Colonic mucosa (tissue), 4 donors: Measurements from ENCODE around the gene TMEM92. TPM values are rescaled to one million over a fixed set of nuclear protein-coding genes. Genes with fewer than 3 reads are reported as not detected.

ENCODE experiments used
- DNase-seq: peaks from one replicate; pipeline ENCODE4 v3.0.0-alpha.2; 2020
- H3K27ac ChIP-seq: fragments of 200-600 bp; one replicate; pipeline ENCODE4 v1.8.0; 2021
- H3K27me3 ChIP-seq: fragments of 200-600 bp; one replicate; pipeline ENCODE4 v1.8.0; 2021
- H3K36me3 ChIP-seq: fragments of 200-600 bp; one replicate; pipeline ENCODE4 v1.8.0; 2021
- H3K4me1 ChIP-seq: fragments of 200-600 bp; one replicate; pipeline ENCODE4 v1.8.0; 2021; ENCODE audit warnings: mild to moderate bottlenecking
- H3K4me3 ChIP-seq: fragments of 200-600 bp; one replicate; pipeline ENCODE4 v1.8.0; 2021
- H3K9ac ChIP-seq, 2 donors: one replicate each; pipeline ENCODE4 v1.7.0; 2013; ENCODE audit warnings: control low read depth in 2 of 2, low read depth in 2 of 2, low read length in 2 of 2
- H3K9me3 ChIP-seq: fragments of 200-600 bp; one replicate; pipeline ENCODE4 v1.8.0; 2021
- CTCF ChIP-seq: fragments of 200-600 bp; IDR thresholded peaks from one replicate; pipeline ENCODE4 v1.8.0; 2022; ENCODE audit warnings: antibody characterized with exemption, mild to moderate bottlenecking
- intact Hi-C: fragments of 100-400 bp; cut with DNase I; formaldehyde crosslinking; loops from one replicate; pipeline ENCODE4 v1.14.1; 2022
- total RNA-seq, 2 donors: library from RNA; stranded (reverse); fragmentation: NEBNext Ultra II Directional in 1 of 2; extraction: Animal tissue kit (Norgen Biotek cat#: 25700) in 1 of 2; gene quantifications; one replicate each; pipeline ENCODE4 v1.2.1, GENCODE V29; 2021
- donor health status: healthy.
- donor health status: DM: no; HTN: no; CAD: no.
- donor health status: DM: no; HTN: no; CAD: no.

TMEM92 gene
- total RNA-seq, 2 donors from 2014 or later = 11.1 to 18.5 TPM

- H3K4me1 ChIP-seq = no peaks in the 10 kb centered on the region
- no peak overlapping the region for H3K4me3 ChIP-seq
- no peaks in the 10 kb centered on the region for H3K27me3 ChIP-seq
- intact Hi-C loops = no loop called here
- no peak for TF ChIP-seq CTCF
- DNase-seq = no peak
- H3K36me3 ChIP-seq = no peaks in the 10 kb centered on the region
- no peaks in the 10 kb centered on the region for H3K9me3 ChIP-seq
- no peak overlapping the region for H3K27ac ChIP-seq
- H3K9ac ChIP-seq = no peak overlapping the region
Observed at GRCh38 chr17:50255766-50256635, 18.3 kb upstream of the TMEM92 start.

- intact Hi-C loops = no loop called here
Observed at GRCh38 chr17:50256826-50257618, 17.2 kb upstream of the TMEM92 start.

GRCh38 chr17:50257676-50258224 lies 16.5 kb upstream of the TMEM92 start:
- intact Hi-C loops = no loop called here
- no peaks in the 10 kb centered on the region for H3K9me3 ChIP-seq
- DNase-seq = no peak
- no peaks in the 10 kb centered on the region for H3K36me3 ChIP-seq
- H3K4me3 ChIP-seq = no peak overlapping the region
- no peaks in the 10 kb centered on the region for H3K4me1 ChIP-seq
- H3K27me3 ChIP-seq = no peaks in the 10 kb centered on the region
- H3K9ac ChIP-seq = no peak overlapping the region
- no peak overlapping the region for H3K27ac ChIP-seq
- no peak for TF ChIP-seq CTCF

More at GRCh38 chr17:50256826-50257618, 17.2 kb upstream of the TMEM92 start:
- no peak for TF ChIP-seq CTCF
- no peak for DNase-seq
- Histone ChIP-seq H3K36me3 (no peaks in the 10 kb centered on the region), H3K4me3 (no peak overlapping the region), H3K9ac (no peak overlapping the region), H3K4me1 (no peaks in the 10 kb centered on the region), H3K27ac (no peak overlapping the region), H3K27me3 (no peaks in the 10 kb centered on the region), H3K9me3 (no peaks in the 10 kb centered on the region)

GRCh38 chr17:50258647-50259476 lies 15.4 kb upstream of the TMEM92 start:
- Histone ChIP-seq H3K9me3 (no peaks in the 10 kb centered on the region), H3K4me1 (no peaks in the 10 kb centered on the region), H3K27ac (no peak overlapping the region), H3K27me3 (no peaks in the 10 kb centered on the region), H3K9ac (no peak overlapping the region), H3K4me3 (no peak overlapping the region), H3K36me3 (no peaks in the 10 kb centered on the region)
- intact Hi-C loops = no loop called here
- no peak for TF ChIP-seq CTCF
- DNase-seq = no peak
